HG02840 (cell line): ENCODE results near the gene TEX52.
A peak's percentile ranks its signal among the peaks of the same experiment; 100 is the strongest.

Experiments used
- ATAC-seq: cut with Tn5 transposase; IDR thresholded peaks from one replicate; pipeline ENCODE4 v1.9.1; 2021; ENCODE audit warnings: mild to moderate bottlenecking, moderate library complexity, moderate number of reproducible peaks; ENCODE audit not compliant: unreplicated experiment, low FRiP score

Gene TEX52

GRCh38 chr12:2833810-2834209 lies 23.0 kb downstream of the TEX52 start:
- no peak for ATAC-seq

- ATAC-seq = no peak
These were observed 23.5 kb downstream of the TEX52 start for GRCh38 chr12:2833327-2833726.

- no peak for ATAC-seq
These were observed 24.2 kb downstream of the TEX52 start for GRCh38 chr12:2832550-2833127.

GRCh38 chr12:2829275-2829674 lies 27.6 kb downstream of the TEX52 start:
- no peak for ATAC-seq

- ATAC-seq = no peak
These were observed 29.9 kb downstream of the TEX52 start for GRCh38 chr12:2826721-2827515.

- ATAC-seq = no peak
These were observed 30.8 kb downstream of the TEX52 start for GRCh38 chr12:2826036-2826435.

GRCh38 chr12:2825132-2825531 lies 31.7 kb downstream of the TEX52 start:
- ATAC-seq = no peak

GRCh38 chr12:2824541-2824940 lies 32.3 kb downstream of the TEX52 start:
- ATAC-seq = no peak

GRCh38 chr12:2823483-2823882 lies 33.4 kb downstream of the TEX52 start:
- no peak for ATAC-seq

GRCh38 chr12:2820432-2820831 lies 36.4 kb downstream of the TEX52 start:
- no peak for ATAC-seq

- ATAC-seq = no peak
These were observed 37.0 kb downstream of the TEX52 start for GRCh38 chr12:2819810-2820209.

GRCh38 chr12:2813214-2814185 lies 43.3 kb downstream of the TEX52 start:
- no peak for ATAC-seq

GRCh38 chr12:2812290-2813213 lies 44.3 kb downstream of the TEX52 start, which contains the start of gene ITFG2:
ITFG2 (plus strand) TSS chr12:2812668; CDS start chr12:2812761, 93 bp downstream.
- peak; percentile 94 for ATAC-seq

- ATAC-seq = no peak
These were observed 45.0 kb downstream of the TEX52 start for GRCh38 chr12:2811801-2812200.

- no peak for ATAC-seq
These were observed 50.1 kb downstream of the TEX52 start for GRCh38 chr12:2806700-2807099.

GRCh38 chr12:2805143-2805520 lies 51.7 kb downstream of the TEX52 start:
- no peak for ATAC-seq

GRCh38 chr12:2804393-2805142 lies 52.3 kb downstream of the TEX52 start:
- no peak for ATAC-seq

GRCh38 chr12:2803635-2804392 lies 53.0 kb downstream of the TEX52 start:
- ATAC-seq = no peak
